Measurements from ENCODE around the gene FAM177A1. TPM values are rescaled to one million over a fixed set of nuclear protein-coding genes. Genes with fewer than 3 reads are reported as not detected.

Gene FAM177A1
- total and polyA plus RNA-seq, 10 of the 15 experiments (the other 5 are each of a cell fraction or from before 2014, with no cell fraction given), result 5.3 to 38.6 (median 20.7) TPM

DNA sequence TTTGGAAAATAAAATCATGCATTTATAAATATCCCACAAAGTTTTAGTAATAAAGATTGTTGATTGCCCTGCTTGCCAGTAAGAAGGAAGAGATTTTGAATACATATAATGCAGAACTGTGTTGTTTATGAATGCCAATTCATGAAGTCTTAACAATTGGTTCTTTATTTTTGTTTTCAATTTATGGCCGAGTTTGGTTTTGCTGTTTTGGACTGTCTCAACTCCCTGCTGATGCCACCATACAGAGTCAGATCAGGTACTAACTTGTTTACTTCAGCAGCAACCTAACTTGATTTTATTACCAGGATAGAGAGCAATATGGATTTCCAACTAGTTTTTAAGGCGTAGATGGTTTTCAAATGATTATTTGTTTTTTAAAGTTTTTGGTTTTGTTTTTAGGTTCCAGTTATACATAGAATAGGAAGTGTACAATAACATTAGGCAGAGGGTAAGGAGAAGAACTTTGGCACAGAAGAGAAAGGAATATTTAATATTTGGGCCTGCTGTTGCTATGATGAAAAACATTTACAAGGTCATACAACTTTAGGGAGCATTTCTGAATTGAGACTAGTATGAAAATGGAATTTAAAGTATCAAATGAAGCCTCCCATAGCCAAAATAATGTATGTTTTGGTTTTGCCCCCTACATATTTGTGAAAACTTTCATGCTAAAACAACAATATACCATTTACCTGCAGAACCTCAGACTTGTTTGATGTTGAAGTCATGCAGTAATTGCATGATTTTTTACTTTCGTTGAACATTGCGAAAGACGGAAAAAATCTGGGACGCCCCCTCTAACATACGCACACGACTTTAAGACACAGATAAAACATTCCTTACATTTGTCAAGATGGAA lies 904 bp upstream of the FAM177A1 start:
- ChIA-PET SMC1A (ENCODE audit: uncharacterized antibody, unreplicated experiment) (interaction anchor here (0.6 to 2.2 kb wide), 4 partner anchors 16 to 371 kb away, joined by 3 to 7 read pairs (median 4); partner anchors contain the start of gene PPP2R3C), POLR2A (interaction anchor here (0.8 to 3.5 kb wide), 10 partner anchors 55 to 372 kb away, joined by 3 to 37 read pairs (median 4); partner anchors contain the start of genes BAZ1A, PPP2R3C, PRORP and SRP54), RAD21 (ENCODE audit: unreplicated experiment) (interaction anchor here (0.8 to 2.1 kb wide), 10 partner anchors 16 to 377 kb away, joined by 3 to 29 read pairs (median 4); partner anchors contain the start of genes BAZ1A, PPP2R3C and SRP54), CTCF (interaction anchor here (0.9 to 3.1 kb wide), 2 partner anchors 62 to 371 kb away, joined by 4 to 20 read pairs; partner anchors contain the start of gene SRP54)
- Histone ChIP-seq H3K27me3 (replicated peaks in 1 of 2; ENCODE audit: control insufficient read depth in 2 of 2, insufficient read depth in 2 of 2, low read length in 1 of 2) (no peaks in the 10 kb centered on the region), H3K4me1 (ENCODE audit: control insufficient read depth, insufficient read depth, low read length) (peaks cover 6% of the 10 kb centered on the region; the same call in 1 of the 2 replicates), H2AFZ (ENCODE audit: control insufficient read depth, low read depth, low read length) (peak overlapping the region; percentile 54), H3K36me3 (ENCODE audit: control insufficient read depth in 2 of 2, insufficient read depth in 2 of 2, low read length in 1 of 2) (no peaks in the 10 kb centered on the region), H3K4me2 (ENCODE audit: control insufficient read depth, insufficient read depth) (peak overlapping the region; percentile 68), H3K4me3 (peak overlapping the region; percentile 80), H3K9ac (ENCODE audit: control insufficient read depth, insufficient read depth, low read length) (peak overlapping the region; percentile 73), H3K9me3 (replicated peaks; ENCODE audit: control insufficient read depth, insufficient read depth, low read length) (no peaks in the 10 kb centered on the region), H3K27ac (ENCODE audit: control insufficient read depth, insufficient read depth) (peak overlapping the region; percentile 67), H3K79me2 (ENCODE audit: control insufficient read depth, insufficient read depth, low read length) (peaks cover 3% of the 10 kb centered on the region), H4K20me1 (ENCODE audit: control insufficient read depth, insufficient read depth) (no peaks in the 10 kb centered on the region)
- DNase-seq (ENCODE audit: low read depth, low spot score), result no peak
- intact Hi-C loops (cut with micrococcal nuclease; ENCODE audit: unreplicated experiment) (loop anchor here (5.0 kb wide), 1 partner anchor 372 kb away; no protein-coding TSS in a partner anchor), in situ Hi-C loops (cut with MboI) (loop anchor here (10.0 kb wide), 1 partner anchor 370 kb away; no protein-coding TSS in a partner anchor)
- peak; percentile 13 for FAIRE-seq
- no peak for ATAC-seq
- 12% methylated on average over 8 of the region's 8 CpGs for WGBS (ENCODE audit: insufficient coverage, insufficient replicate concordance, low lambda C conversion rate, missing lambda C conversion rate)
- TSS peak; percentile 98 for BruUV-seq (replicated peaks)
- TF ChIP-seq HDGF (IDR thresholded peaks at IDR 0.05) (no peak), NFIC (IDR thresholded peaks at IDR 0.05; ENCODE audit: low read depth, low read length) (no peak), KDM1A (IDR thresholded peaks at IDR 0.05; ENCODE audit: borderline replicate concordance) (no peak), NFXL1 (IDR thresholded peaks at IDR 0.05; ENCODE audit: borderline replicate concordance) (no peak), NBN (IDR thresholded peaks at IDR 0.05) (no peak), CHD1 (IDR thresholded peaks at IDR 0.05; ENCODE audit: low read depth, low read length) (no peak), SIN3A (IDR thresholded peaks at IDR 0.05; ENCODE audit: low read depth, low read length) (no peak), LARP7 (IDR thresholded peaks at IDR 0.05) (no peak), MXI1 (IDR thresholded peaks at IDR 0.05; ENCODE audit: low read depth, low read length) (no peak), GATAD2B (conservative IDR thresholded peaks at IDR 0.05; ENCODE audit: low read depth) (no peak), SREBF1 (IDR thresholded peaks at IDR 0.05; ENCODE audit: low read length) (no peak)
- TF ChIP-seq, protein P1, sequence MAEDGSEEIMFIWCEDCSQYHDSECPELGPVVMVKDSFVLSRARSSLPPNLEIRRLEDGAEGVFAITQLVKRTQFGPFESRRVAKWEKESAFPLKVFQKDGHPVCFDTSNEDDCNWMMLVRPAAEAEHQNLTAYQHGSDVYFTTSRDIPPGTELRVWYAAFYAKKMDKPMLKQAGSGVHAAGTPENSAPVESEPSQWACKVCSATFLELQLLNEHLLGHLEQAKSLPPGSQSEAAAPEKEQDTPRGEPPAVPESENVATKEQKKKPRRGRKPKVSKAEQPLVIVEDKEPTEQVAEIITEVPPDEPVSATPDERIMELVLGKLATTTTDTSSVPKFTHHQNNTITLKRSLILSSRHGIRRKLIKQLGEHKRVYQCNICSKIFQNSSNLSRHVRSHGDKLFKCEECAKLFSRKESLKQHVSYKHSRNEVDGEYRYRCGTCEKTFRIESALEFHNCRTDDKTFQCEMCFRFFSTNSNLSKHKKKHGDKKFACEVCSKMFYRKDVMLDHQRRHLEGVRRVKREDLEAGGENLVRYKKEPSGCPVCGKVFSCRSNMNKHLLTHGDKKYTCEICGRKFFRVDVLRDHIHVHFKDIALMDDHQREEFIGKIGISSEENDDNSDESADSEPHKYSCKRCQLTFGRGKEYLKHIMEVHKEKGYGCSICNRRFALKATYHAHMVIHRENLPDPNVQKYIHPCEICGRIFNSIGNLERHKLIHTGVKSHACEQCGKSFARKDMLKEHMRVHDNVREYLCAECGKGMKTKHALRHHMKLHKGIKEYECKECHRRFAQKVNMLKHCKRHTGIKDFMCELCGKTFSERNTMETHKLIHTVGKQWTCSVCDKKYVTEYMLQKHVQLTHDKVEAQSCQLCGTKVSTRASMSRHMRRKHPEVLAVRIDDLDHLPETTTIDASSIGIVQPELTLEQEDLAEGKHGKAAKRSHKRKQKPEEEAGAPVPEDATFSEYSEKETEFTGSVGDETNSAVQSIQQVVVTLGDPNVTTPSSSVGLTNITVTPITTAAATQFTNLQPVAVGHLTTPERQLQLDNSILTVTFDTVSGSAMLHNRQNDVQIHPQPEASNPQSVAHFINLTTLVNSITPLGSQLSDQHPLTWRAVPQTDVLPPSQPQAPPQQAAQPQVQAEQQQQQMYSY (CRISPR knock-in tag; IDR thresholded peaks at IDR 0.05), result no peak
- TF ChIP-seq, protein P2, sequence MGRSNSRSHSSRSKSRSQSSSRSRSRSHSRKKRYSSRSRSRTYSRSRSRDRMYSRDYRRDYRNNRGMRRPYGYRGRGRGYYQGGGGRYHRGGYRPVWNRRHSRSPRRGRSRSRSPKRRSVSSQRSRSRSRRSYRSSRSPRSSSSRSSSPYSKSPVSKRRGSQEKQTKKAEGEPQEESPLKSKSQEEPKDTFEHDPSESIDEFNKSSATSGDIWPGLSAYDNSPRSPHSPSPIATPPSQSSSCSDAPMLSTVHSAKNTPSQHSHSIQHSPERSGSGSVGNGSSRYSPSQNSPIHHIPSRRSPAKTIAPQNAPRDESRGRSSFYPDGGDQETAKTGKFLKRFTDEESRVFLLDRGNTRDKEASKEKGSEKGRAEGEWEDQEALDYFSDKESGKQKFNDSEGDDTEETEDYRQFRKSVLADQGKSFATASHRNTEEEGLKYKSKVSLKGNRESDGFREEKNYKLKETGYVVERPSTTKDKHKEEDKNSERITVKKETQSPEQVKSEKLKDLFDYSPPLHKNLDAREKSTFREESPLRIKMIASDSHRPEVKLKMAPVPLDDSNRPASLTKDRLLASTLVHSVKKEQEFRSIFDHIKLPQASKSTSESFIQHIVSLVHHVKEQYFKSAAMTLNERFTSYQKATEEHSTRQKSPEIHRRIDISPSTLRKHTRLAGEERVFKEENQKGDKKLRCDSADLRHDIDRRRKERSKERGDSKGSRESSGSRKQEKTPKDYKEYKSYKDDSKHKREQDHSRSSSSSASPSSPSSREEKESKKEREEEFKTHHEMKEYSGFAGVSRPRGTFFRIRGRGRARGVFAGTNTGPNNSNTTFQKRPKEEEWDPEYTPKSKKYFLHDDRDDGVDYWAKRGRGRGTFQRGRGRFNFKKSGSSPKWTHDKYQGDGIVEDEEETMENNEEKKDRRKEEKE (IDR thresholded peaks at IDR 0.05), result no peak

Data from GM12878 (cell line).